Colonic mucosa (tissue), 4 donors: ENCODE measurements around the gene CYP2U1. TPM values are rescaled to one million over a fixed set of nuclear protein-coding genes. Genes with fewer than 3 reads are reported as not detected.
"Not testable (repeated sequence)": the region's sequence is repeated elsewhere in the genome, so short reads cannot be mapped to it uniquely, and the experiment has no call there.

Experiments used
- DNase-seq: peaks from one replicate; pipeline ENCODE4 v3.0.0-alpha.2; 2020
- H3K27ac ChIP-seq: fragments of 200-600 bp; one replicate; pipeline ENCODE4 v1.8.0; 2021
- H3K27me3 ChIP-seq: fragments of 200-600 bp; one replicate; pipeline ENCODE4 v1.8.0; 2021
- H3K36me3 ChIP-seq: fragments of 200-600 bp; one replicate; pipeline ENCODE4 v1.8.0; 2021
- H3K4me1 ChIP-seq: fragments of 200-600 bp; one replicate; pipeline ENCODE4 v1.8.0; 2021; ENCODE audit warnings: mild to moderate bottlenecking
- H3K4me3 ChIP-seq: fragments of 200-600 bp; one replicate; pipeline ENCODE4 v1.8.0; 2021
- H3K9ac ChIP-seq, 2 donors: one replicate each; pipeline ENCODE4 v1.7.0; 2013; ENCODE audit warnings: control low read depth in 2 of 2, low read depth in 2 of 2, low read length in 2 of 2
- H3K9me3 ChIP-seq: fragments of 200-600 bp; one replicate; pipeline ENCODE4 v1.8.0; 2021
- intact Hi-C: fragments of 100-400 bp; cut with DNase I; formaldehyde crosslinking; loops from one replicate; pipeline ENCODE4 v1.14.1; 2022
- total RNA-seq, 2 donors: library from RNA; stranded (reverse); fragmentation: NEBNext Ultra II Directional in 1 of 2; extraction: Animal tissue kit (Norgen Biotek cat#: 25700) in 1 of 2; gene quantifications; one replicate each; pipeline ENCODE4 v1.2.1, GENCODE V29; 2021
- TF ChIP-seq, protein P1 (sequence below): fragments of 200-600 bp; IDR thresholded peaks from one replicate; pipeline ENCODE4 v1.8.0; 2022; ENCODE audit warnings: antibody characterized with exemption, mild to moderate bottlenecking
- donor health status: healthy.
- donor health status: DM: no; HTN: no; CAD: no.
- donor health status: DM: no; HTN: no; CAD: no.

Gene CYP2U1
- total RNA-seq, 2 donors from 2014 or later, result 2.4 to 4.2 TPM

DNA sequence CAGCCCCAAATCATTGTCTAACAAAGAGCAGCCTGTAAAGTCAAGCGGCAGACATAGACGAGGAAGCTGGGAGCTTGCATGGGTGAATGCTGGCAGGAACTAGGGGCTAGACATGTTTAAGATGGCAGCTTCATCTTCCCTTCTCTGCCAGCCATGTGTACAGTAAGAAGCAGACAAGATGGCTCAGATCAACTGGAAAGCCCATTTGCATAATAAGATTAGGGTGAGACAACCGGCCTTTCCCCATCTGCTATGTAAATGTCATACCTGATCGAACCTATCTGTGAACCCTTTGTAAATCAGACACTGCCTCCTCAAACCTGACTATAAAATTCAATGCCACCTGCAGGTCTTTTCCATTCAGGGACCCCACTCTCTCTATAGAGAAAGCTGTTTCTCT is 35.6 kb downstream of the CYP2U1 start:
- DNase-seq, result no peak

GRCh38 chr4:107967519-107967918 is 36.2 kb downstream of the CYP2U1 start:
- H3K27ac ChIP-seq, H3K36me3 ChIP-seq, intact Hi-C loops, H3K9ac ChIP-seq, H3K27me3 ChIP-seq, H3K4me1 ChIP-seq, H3K9me3 ChIP-seq, H3K4me3 ChIP-seq, DNase-seq: not testable (repeated sequence)

More for the DNA sequence above, 35.6 kb downstream of the CYP2U1 start:
- no peaks in the 10 kb centered on the region for H3K27me3 ChIP-seq
- no peaks in the 10 kb centered on the region for H3K36me3 ChIP-seq
- TF ChIP-seq, protein P1, sequence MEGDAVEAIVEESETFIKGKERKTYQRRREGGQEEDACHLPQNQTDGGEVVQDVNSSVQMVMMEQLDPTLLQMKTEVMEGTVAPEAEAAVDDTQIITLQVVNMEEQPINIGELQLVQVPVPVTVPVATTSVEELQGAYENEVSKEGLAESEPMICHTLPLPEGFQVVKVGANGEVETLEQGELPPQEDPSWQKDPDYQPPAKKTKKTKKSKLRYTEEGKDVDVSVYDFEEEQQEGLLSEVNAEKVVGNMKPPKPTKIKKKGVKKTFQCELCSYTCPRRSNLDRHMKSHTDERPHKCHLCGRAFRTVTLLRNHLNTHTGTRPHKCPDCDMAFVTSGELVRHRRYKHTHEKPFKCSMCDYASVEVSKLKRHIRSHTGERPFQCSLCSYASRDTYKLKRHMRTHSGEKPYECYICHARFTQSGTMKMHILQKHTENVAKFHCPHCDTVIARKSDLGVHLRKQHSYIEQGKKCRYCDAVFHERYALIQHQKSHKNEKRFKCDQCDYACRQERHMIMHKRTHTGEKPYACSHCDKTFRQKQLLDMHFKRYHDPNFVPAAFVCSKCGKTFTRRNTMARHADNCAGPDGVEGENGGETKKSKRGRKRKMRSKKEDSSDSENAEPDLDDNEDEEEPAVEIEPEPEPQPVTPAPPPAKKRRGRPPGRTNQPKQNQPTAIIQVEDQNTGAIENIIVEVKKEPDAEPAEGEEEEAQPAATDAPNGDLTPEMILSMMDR, result no peak
- no peak overlapping the region for H3K9ac ChIP-seq
- H3K9me3 ChIP-seq, result no peaks in the 10 kb centered on the region
- H3K4me3 ChIP-seq, result no peak overlapping the region
- H3K4me1 ChIP-seq, result no peaks in the 10 kb centered on the region
- H3K27ac ChIP-seq, result no peak overlapping the region
- intact Hi-C loops, result no loop called here

DNA sequence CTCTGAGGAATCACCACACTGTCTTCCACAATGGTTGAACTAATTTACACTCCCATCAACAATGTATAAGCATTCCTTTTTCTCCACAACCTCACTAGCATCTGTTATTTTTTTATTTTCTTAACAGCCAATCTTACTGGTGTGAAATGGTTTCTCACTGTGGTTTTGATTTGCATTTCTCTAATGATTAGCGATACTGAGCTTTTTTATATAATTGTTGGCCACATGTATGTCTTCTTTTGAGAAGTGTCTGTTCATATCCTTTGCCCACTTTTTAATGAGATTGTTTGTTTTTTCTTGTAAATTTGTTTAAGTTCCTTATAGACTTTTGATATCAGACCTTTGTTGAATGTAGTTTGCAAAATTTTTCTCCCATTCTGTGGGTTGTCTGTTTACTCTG is 36.6 kb downstream of the CYP2U1 start:
- H3K27me3 ChIP-seq, H3K9me3 ChIP-seq, H3K4me1 ChIP-seq, H3K9ac ChIP-seq, H3K36me3 ChIP-seq, intact Hi-C loops, DNase-seq, H3K4me3 ChIP-seq, H3K27ac ChIP-seq: not testable (repeated sequence)

- TF ChIP-seq, protein P1, result no peak
- Histone ChIP-seq H3K9me3 (no peaks in the 10 kb centered on the region), H3K36me3 (no peaks in the 10 kb centered on the region), H3K4me1 (no peaks in the 10 kb centered on the region), H3K4me3 (no peak overlapping the region), H3K9ac (no peak overlapping the region), H3K27ac (no peak overlapping the region), H3K27me3 (no peaks in the 10 kb centered on the region)
- intact Hi-C loops, result no loop called here
- no peak for DNase-seq
These were observed 38.9 kb downstream of the CYP2U1 start for GRCh38 chr4:107970063-107970798.

DNA sequence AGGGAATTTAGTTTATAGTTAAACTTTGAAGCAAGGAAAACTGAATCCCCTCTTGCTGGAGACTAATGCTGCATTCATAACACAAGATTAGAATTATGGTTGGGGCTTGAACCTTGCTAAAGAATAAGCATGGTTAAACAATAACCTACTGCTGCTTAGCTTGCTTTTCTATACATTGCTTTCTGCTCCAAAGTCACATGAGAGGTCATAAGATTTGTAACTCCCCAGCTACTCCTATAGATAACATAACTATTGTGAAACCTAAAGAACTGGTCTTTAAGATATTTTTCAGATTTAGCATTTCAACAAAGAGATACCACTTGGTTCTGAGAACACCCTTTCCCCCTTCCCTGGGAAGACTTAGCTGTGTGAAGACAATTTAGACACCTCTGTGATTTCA is 41.3 kb downstream of the CYP2U1 start:
- Histone ChIP-seq H3K36me3 (no peaks in the 10 kb centered on the region), H3K4me3 (no peak overlapping the region), H3K9me3 (no peaks in the 10 kb centered on the region), H3K27me3 (no peaks in the 10 kb centered on the region), H3K27ac (no peak overlapping the region), H3K4me1 (no peaks in the 10 kb centered on the region), H3K9ac (no peak overlapping the region)
- TF ChIP-seq, protein P1, result no peak
- no peak for DNase-seq
- intact Hi-C loops, result no loop called here

- Histone ChIP-seq H3K36me3 (no peaks in the 10 kb centered on the region), H3K27me3 (no peaks in the 10 kb centered on the region), H3K9ac (no peak overlapping the region), H3K9me3 (no peaks in the 10 kb centered on the region), H3K27ac (no peak overlapping the region), H3K4me1 (no peaks in the 10 kb centered on the region), H3K4me3 (no peak overlapping the region)
- no peak for DNase-seq
- TF ChIP-seq, protein P1, result no peak
- intact Hi-C loops, result no loop called here
These were observed 43.2 kb downstream of the CYP2U1 start for GRCh38 chr4:107974523-107974922.
